IPS-NIHi7 (cell line): Measurements from ENCODE around the gene CTR9.

ENCODE experiments used
- DNase-seq: peaks from one replicate; pipeline ENCODE4 v3.0.0; 2012; ENCODE audit warnings: mixed read lengths; ENCODE audit errors: extremely low spot score

CTR9 gene

DNA sequence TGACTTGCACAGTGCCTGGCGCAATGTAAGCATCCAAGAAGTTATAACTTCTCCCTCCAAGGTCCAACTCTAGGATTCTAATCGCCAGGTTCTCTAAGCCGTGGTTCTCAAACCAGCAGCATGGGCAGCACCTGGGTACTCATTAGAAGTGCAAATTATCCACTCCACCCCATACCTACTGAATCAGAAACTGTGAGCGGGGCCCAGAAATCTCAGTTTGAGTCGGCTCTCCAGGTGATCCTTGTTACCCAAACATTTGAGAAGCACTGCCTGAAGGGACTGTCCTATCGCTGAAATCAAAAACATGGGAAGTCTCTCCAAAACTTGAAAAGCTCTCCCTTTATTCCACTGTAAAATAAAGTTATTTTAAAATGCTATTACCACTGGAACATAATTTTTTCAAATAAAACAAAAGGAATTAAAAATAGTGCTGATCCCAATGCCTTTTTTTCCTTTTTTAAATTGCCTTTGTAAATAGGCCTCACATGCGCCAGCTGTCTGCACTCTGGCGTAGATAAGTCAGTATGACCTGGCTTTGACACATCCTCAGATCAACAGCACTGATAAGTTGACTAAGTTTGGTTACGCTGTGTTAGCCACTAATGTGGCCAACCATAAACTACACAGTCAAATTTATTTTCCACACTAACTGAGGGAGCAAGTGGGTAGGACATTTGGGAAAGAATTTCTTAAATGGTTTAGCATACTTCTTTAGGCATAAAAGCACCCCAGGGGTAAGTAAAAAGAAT is 8.4 kb upstream of the CTR9 start:
- DNase-seq = no peak

- no peak for DNase-seq
Measured at GRCh38 chr11:10743354-10744000, 7.6 kb upstream of the CTR9 start.

GRCh38 chr11:10744206-10744605 is 6.8 kb upstream of the CTR9 start:
- no peak for DNase-seq

DNA sequence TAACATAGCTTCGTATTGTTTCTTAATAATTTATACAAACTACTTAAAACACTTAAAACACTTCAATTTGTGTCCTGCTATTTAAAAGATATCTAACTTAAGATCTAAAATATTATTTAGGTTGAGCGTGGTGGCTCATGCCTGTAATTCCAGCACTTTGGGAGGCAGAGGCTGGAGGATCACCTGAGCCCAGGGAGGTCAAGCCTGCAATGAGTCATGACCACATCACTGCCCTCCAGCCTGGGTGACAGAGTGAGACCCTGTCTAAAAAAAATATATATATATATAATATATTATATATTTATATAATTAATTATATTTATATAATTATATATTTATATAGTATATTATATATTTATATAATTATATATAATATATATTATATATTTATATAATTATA is 4.2 kb upstream of the CTR9 start:
- no peak for DNase-seq

- DNase-seq = no peak
Measured at GRCh38 chr11:10747733-10748132, 3.3 kb upstream of the CTR9 start.

DNA sequence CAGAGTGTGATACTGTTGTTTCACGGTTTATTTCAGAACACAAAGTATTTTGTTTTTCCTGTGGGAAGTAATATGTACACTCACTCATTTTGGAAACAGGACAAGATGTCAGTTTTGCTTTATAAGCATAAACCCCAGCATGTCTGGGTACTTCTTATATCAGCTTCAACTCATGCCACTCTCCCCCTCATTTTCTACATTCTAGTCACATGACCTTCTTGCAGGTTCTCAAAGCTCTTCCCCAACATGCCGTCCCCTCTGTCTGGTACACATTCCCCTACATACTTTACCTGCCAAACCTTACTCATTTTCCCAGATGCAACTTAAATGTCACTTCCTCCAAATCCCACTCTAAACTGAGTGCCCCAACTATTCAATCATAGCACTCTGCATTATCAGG is 1.6 kb upstream of the CTR9 start:
- no peak for DNase-seq

DNA sequence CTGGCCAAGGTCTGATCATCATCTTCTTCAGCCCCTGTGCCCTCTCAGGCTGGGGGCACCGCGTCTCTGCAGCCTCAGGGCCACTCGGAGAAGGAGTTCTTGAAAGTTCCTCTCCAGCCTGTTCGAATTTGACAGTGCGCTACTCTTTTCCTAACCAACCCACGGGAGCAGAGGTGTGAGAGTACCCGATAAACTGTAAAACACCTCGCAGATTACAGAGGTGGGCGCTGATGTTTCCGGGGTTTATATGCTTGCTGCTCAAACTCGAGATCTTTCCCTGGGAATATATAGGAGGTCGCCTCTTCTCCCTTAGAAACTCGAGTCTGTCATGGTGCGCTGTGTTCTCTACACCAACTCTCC is 515 bp downstream of the CTR9 start:
- DNase-seq = peak; percentile 13

- no peak for DNase-seq
Measured at GRCh38 chr11:10752061-10752460, 1.0 kb downstream of the CTR9 start.

DNA sequence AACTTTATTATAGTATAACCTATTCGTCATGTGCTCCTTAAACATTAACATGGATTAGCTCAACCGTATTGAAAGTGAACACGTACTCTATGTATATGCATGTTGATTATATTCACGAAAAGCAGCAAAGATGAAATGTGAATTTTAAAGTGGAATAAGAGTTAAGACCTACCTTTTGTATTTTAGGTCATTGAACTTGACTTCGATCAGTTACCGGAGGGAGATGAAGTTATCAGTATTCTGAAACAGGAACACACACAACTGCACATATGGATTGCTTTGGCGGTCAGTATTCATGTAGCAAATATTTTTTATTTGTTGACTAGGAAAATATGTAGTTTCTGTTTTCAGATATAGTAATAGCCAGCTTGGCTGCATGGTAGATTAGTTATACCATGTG is 1.4 kb downstream of the CTR9 start:
- no peak for DNase-seq

- DNase-seq = no peak
Measured at GRCh38 chr11:10758957-10759356, 7.9 kb downstream of the CTR9 start.

GRCh38 chr11:10761085-10761698 is 10.1 kb downstream of the CTR9 start:
- no peak for DNase-seq

- no peak for DNase-seq
Measured at GRCh38 chr11:10762185-10762584, 11.1 kb downstream of the CTR9 start.

DNA sequence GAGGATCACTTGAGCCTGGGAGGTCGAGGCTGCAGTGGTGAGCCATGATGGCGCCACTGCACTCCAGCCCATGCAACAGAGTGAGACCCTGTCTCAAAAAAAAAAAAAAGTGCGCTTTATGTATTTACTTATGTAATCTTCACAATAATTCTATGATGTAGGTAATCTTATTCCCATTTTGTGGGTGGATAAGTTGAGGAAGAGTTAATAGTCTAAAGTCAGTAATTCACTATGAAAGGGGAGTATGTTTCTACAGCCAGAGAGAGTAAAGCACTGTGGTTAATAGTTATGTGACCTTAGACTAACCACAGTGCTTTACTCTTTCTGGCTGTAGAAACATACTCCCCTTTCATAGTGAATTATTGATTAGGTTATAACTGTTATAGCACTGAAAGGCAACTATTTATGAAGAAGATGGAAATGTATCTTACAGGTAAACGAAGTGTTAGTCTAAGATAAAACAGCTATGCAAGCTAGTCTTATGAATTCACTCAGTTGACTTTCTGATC is 11.9 kb downstream of the CTR9 start:
- no peak for DNase-seq

- DNase-seq = no peak
Measured at GRCh38 chr11:10763766-10764165, 12.7 kb downstream of the CTR9 start.

- DNase-seq = no peak
Measured at GRCh38 chr11:10764412-10764811, 13.4 kb downstream of the CTR9 start.

GRCh38 chr11:10770626-10771254 is 19.7 kb downstream of the CTR9 start:
- peak; percentile 73 for DNase-seq

- no peak for DNase-seq
Measured at GRCh38 chr11:10771457-10771856, 20.4 kb downstream of the CTR9 start.

- no peak for DNase-seq
Measured at GRCh38 chr11:10774811-10775210, 23.8 kb downstream of the CTR9 start.

DNA sequence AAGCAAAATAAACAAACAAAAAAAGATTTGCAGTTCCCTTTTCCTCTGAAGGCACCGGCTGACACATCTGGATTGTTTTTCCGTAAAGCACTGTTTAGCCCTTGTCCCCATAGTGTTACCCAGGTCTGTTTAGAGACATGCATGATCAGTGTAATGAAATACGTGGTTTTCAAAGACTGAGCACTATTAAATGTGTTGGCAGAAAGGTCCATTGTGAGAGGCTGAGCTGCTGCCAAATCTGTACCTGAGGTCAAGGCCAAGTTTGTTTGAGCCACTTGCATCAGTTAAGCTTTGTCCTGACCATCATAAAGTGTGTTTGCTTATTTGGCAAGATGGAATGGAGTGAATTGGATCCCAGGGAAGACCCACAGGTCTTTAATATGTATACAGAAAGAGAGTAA is 26.3 kb downstream of the CTR9 start:
- no peak for DNase-seq

DNA sequence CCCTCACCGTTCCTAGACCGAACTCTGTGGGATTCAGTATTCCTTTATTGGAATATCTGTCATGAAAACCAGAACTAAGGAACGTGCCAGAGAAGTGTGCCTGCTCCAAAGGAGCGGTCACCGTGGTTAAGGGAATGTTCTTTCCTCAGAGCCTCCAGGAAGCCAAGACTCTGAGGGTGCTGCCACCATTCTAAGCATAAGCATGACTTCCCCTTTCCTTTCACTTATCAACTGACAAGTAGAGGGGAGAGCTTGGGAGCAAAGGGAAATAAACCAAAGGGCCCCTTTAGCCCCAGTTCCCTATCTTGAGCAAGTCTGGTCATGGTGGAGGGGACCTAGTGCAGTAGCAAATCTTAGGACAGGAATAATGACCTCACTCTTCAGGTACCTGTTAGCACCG is 26.8 kb downstream of the CTR9 start:
- no peak for DNase-seq

DNA sequence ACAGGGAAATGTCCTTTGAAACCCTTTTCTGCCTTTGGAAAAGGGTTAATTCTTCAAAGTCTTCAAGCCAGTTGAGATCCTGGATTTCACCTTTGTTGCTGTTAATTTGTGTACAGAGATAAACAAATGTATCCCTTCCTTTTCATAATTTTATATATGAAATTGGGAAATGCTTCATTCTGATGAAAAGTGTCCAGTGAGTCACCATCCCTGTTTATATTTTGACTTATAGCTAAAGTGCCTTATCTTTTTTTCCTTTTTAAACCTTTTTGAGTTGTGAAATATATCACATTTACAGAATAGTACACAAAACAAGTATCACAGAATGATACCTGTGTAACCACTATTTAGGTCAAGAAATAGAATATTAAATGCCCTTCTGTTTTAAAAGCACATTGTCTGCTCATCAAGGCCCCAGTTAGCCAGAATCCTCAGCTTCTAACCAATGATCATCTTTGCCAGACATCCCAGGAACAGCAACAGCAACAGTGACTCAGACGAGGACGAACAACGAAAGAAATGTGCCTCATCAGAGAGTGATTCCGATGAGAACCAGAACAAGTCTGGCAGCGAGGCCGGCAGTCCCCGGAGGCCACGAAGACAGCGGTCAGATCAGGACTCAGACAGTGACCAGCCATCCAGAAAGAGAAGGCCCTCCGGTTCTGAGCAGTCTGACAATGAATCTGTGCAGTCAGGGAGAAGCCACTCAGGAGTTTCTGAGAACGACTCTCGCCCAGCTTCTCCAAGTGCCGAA is 27.3 kb downstream of the CTR9 start:
- DNase-seq = no peak

DNA sequence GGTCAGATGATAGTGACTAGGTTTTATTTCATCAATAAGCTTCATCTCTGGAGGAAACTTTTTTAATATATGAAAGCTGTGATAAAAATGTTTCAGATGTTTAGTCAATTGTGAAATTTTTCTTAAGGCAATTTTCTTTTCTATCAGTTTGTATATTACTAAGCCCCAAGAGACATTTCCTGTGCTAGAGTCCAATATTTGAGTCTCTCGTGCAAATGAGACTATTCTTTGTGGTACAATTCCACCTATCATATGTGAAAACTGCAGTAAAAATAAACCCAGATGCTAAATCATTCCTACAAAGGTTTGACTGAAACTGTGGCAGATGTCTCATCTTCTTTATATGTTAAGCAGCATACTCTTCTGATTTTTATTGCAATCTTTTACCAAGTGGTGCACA is 28.0 kb downstream of the CTR9 start:
- no peak for DNase-seq
